GM23338 (cell line): ENCODE measurements around the gene LOXL1. TPM values are rescaled to one million over a fixed set of nuclear protein-coding genes. Genes with fewer than 3 reads are reported as not detected.

Source experiments
- ATAC-seq: fragments of 200-7000 bp; cut with Tn5 transposase; 3 replicates; pipeline ENCODE4 v1.9.1; 2020
- DNase-seq: peaks from one replicate; pipeline ENCODE4 v3.0.0-alpha.2; 2015; ENCODE audit warnings: low spot score
- H2AFZ ChIP-seq: fragments of 200-600 bp; sonication (generic); 2 replicates; pipeline ENCODE4 v1.8.0; 2016; ENCODE audit warnings: antibody characterized with exemption, mild to moderate bottlenecking, moderate library complexity
- H3F3A ChIP-seq: fragments of 200-600 bp; sonication (generic); replicated peaks from 2 replicates; pipeline ENCODE4 v1.8.0; 2017; ENCODE audit warnings: antibody characterized with exemption, mixed run types, low read depth
- H3K27ac ChIP-seq: fragments of 200-600 bp; sonication (generic); 2 replicates; pipeline ENCODE4 v1.6.1; 2016; ENCODE audit warnings: low read depth
- H3K27me3 ChIP-seq: fragments of 200-600 bp; sonication (generic); 2 replicates; pipeline ENCODE4 v1.8.0; 2016; ENCODE audit warnings: mild to moderate bottlenecking, mixed run types, moderate library complexity; ENCODE audit not compliant: insufficient read depth
- H3K36me3 ChIP-seq: fragments of 200-600 bp; sonication (generic); 2 replicates; pipeline ENCODE4 v1.8.0; 2016; ENCODE audit warnings: mild to moderate bottlenecking; ENCODE audit not compliant: insufficient read depth
- H3K4me1 ChIP-seq: fragments of 200-600 bp; sonication (generic); 2 replicates; pipeline ENCODE4 v1.8.0; 2016; ENCODE audit warnings: mild to moderate bottlenecking, moderate library complexity; ENCODE audit not compliant: insufficient read depth
- H3K4me2 ChIP-seq: fragments of 200-600 bp; sonication (generic); 2 replicates; pipeline ENCODE4 v1.7.1; 2017; ENCODE audit warnings: mixed run types
- H3K4me3 ChIP-seq: fragments of 200-600 bp; sonication (generic); 2 replicates; pipeline ENCODE4 v1.6.1; 2016; ENCODE audit warnings: mixed run types
- H3K79me2 ChIP-seq: fragments of 200-600 bp; sonication (generic); replicated peaks from 2 replicates; pipeline ENCODE4 v1.8.0; 2017; ENCODE audit warnings: mild to moderate bottlenecking; ENCODE audit not compliant: insufficient read depth
- H3K9me2 ChIP-seq: fragments of 200-600 bp; sonication (generic); 2 replicates; pipeline ENCODE4 v1.8.0; 2017; ENCODE audit not compliant: insufficient read depth
- H4K20me1 ChIP-seq: fragments of 200-600 bp; sonication (generic); replicated peaks from 2 replicates; pipeline ENCODE4 v1.8.0; 2017; ENCODE audit warnings: mild to moderate bottlenecking; ENCODE audit not compliant: insufficient read depth
- H3K27ac Mint-ChIP-seq: 2 replicates; pipeline ENCODE4 v1.8.0; 2020; ENCODE audit warnings: inconsistent platforms, mild to moderate bottlenecking, moderate library complexity, mixed read lengths
- H3K27me3 Mint-ChIP-seq: 3 replicates; pipeline ENCODE4 v1.8.0; 2022; ENCODE audit warnings: low read depth, mild to moderate bottlenecking, moderate library complexity, mixed read lengths, inconsistent platforms; ENCODE audit not compliant: insufficient read depth, poor library complexity
- H3K36me3 Mint-ChIP-seq: 3 replicates; pipeline ENCODE4 v1.8.0; 2021; ENCODE audit warnings: low read depth, mild to moderate bottlenecking, inconsistent platforms, moderate library complexity, mixed read lengths
- H3K4me1 Mint-ChIP-seq: 3 replicates; pipeline ENCODE4 v1.8.0; 2020; ENCODE audit warnings: mild to moderate bottlenecking, inconsistent platforms, mixed read lengths
- H3K4me3 Mint-ChIP-seq: 3 replicates; pipeline ENCODE4 v1.8.0; 2021; ENCODE audit warnings: moderate library complexity, mild to moderate bottlenecking, inconsistent platforms, mixed read lengths
- H3K9me3 Mint-ChIP-seq: 3 replicates; pipeline ENCODE4 v1.8.0; 2020; ENCODE audit warnings: moderate library complexity, mild to moderate bottlenecking, inconsistent platforms, mixed read lengths
- EZH2 ChIP-seq: fragments of 200-600 bp; sonication (generic); IDR thresholded peaks from one replicate; pipeline ENCODE4 v1.8.0; 2017; ENCODE audit warnings: antibody characterized with exemption, mild to moderate bottlenecking, low read depth; ENCODE audit not compliant: unreplicated experiment
- EZH2phosphoT487 ChIP-seq: fragments of 200-600 bp; sonication (generic); IDR thresholded peaks from one replicate; pipeline ENCODE4 v1.8.1; 2018; ENCODE audit warnings: antibody characterized with exemption; ENCODE audit not compliant: unreplicated experiment
- JUNB ChIP-seq: IDR thresholded peaks from one replicate; pipeline ENCODE4 v1.6.1; 2016; ENCODE audit warnings: antibody characterized with exemption; ENCODE audit not compliant: unreplicated experiment
- ZNF331 ChIP-seq: fragments of 250-450 bp; sonication (Bioruptor Pico); IDR thresholded peaks from 2 replicates; pipeline ENCODE4 v1.5.0; 2020; ENCODE audit warnings: low read depth, mild to moderate bottlenecking, moderate library complexity
- ZNF462 ChIP-seq: fragments of 250-450 bp; sonication (Bioruptor Pico); IDR thresholded peaks from 2 replicates; pipeline ENCODE4 v1.5.0; 2020; ENCODE audit warnings: mild to moderate bottlenecking, moderate library complexity
- polyA plus RNA-seq: library from polyadenylated mRNA; unstranded; fragments of >200 nt; fragmentation: Nextera tagmentation; extraction: Ambion mirVana; gene quantifications from 2 replicates; pipeline ENCODE4 v1.2.1, GENCODE V29; 2016
- total RNA-seq: library from RNA; depleted of rRNA; stranded (reverse); fragments of >200 nt; shearing (Covaris generic); gene quantifications from 2 replicates; pipeline ENCODE4 v1.2.3, GENCODE V29; 2014

The LOXL1 gene
- total and polyA plus RNA-seq, 2 experiments from 2014 or later, result 6.9 to 10.8 TPM

DNA sequence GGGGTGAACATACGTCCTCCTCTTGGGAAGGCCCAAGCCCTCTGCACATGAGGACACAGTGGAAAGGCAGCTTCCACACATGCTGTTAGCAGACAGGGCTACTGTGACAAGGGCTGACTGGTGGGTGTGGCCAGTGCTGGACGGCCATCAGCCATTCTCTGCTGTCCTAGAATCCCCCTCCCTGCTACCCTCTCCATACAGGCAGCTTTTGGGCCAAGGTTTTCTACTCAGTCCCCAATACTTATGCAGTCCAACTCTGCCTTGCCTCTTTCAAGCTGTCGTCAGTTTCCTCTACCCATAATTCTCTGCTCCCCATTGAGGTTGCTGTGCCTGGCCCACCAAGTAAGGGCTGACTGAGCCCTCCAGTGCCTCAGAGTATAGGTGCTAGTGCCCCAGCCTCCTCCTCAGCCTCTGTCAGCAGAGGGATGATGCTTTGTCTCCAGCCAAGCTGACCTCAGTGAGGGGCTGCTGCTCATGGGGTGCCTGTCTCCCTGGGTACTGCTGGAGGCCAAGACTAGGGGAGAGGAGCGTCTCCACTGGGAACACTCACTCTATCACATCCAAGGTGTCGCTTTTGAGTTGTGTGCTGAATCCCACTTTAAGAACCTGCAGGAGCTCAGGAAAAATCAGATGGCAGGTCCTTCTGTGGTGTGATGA is 2.8 kb downstream of the LOXL1 start (continued):
- TF ChIP-seq ZNF462 (CRISPR knock-in tag), result no peak
- TF ChIP-seq EZH2phosphoT487, result no peak

DNA sequence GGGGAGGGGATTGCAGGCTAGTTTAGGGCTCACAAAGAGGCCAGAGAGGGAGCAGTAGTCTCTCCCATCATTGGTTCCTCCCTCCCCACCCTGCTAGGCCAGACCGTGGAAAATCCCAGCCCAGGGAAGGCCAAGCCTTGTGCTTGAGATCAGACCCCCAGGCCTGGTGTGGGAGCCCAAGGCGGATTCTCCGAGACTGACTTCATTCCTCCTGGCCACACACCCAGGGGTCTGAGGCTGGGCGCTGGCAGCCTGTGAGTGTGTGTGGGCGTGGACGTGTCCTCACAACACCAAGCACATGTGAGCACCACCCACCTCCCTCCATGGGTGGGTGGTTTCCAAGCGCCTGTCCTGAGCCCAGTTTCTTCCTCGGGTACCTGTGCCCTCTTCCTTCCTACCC is 4.1 kb downstream of the LOXL1 start:
- H3K4me2 ChIP-seq, result no peak overlapping the region
- Mint-ChIP-seq H3K4me1 (peaks cover 26% of the 10 kb centered on the region), H3K4me3 (no peak overlapping the region), H3K27ac (no peak overlapping the region), H3K27me3 (peaks cover 21% of the 10 kb centered on the region), H3K36me3 (no peaks in the 10 kb centered on the region; the same call in 2 of the 3 replicates), H3K9me3 (no peaks in the 10 kb centered on the region)
- ATAC-seq (no peak), DNase-seq (no peak)
- peaks cover 15% of the 10 kb centered on the region; the same call in 1 of the 2 replicates for H3K27me3 ChIP-seq
- H2AFZ ChIP-seq, result no peak overlapping the region
- TF ChIP-seq JUNB (no peak), ZNF331 (no peak), EZH2 (no peak)
- H4K20me1 ChIP-seq, result no peaks in the 10 kb centered on the region
- no peaks in the 10 kb centered on the region for H3K36me3 ChIP-seq
- no peak overlapping the region for H3K27ac ChIP-seq
- H3F3A ChIP-seq, result no peaks in the 10 kb centered on the region
- H3K9me2 ChIP-seq, result no peaks in the 10 kb centered on the region
- H3K4me1 ChIP-seq, result peaks cover 11% of the 10 kb centered on the region
- no peaks in the 10 kb centered on the region for H3K79me2 ChIP-seq
- no peak overlapping the region for H3K4me3 ChIP-seq
